H9 (cell line): ENCODE results near the gene PERM1. TPM values are rescaled to one million over a fixed set of nuclear protein-coding genes. Genes with fewer than 3 reads are reported as not detected.
"Not testable (repeated sequence)": the region's sequence is repeated elsewhere in the genome, so short reads cannot be mapped to it uniquely, and the experiment has no call there.

ENCODE experiments used
- DNase-seq: peaks from one replicate; pipeline ENCODE4 v3.0.0-alpha.2; 2017
- H2AFZ ChIP-seq: one replicate; pipeline ENCODE4 v1.6.1; 2013; ENCODE audit warnings: mild to moderate bottlenecking, low read length, control low read depth, moderate library complexity
- H2AK5ac ChIP-seq: 2 replicates; pipeline ENCODE4 v1.6.1; 2013; ENCODE audit warnings: low read length, control low read depth, mixed read lengths; ENCODE audit not compliant: insufficient read length
- H2BK120ac ChIP-seq: one replicate; pipeline ENCODE4 v1.6.1; 2013; ENCODE audit warnings: low read depth, mild to moderate bottlenecking, low read length, control low read depth, inconsistent platforms; ENCODE audit not compliant: poor library complexity, severe bottlenecking
- H2BK12ac ChIP-seq: 2 replicates; pipeline ENCODE4 v1.6.1; 2013; ENCODE audit warnings: low read length, control low read depth, mixed read lengths, low read depth; ENCODE audit not compliant: insufficient read length
- H2BK15ac ChIP-seq: 2 replicates; pipeline ENCODE4 v1.6.1; 2013; ENCODE audit warnings: low read depth, low read length, control low read depth
- H2BK20ac ChIP-seq: one replicate; pipeline ENCODE4 v1.6.1; 2013; ENCODE audit warnings: low read depth, mild to moderate bottlenecking, low read length, control low read depth, inconsistent platforms; ENCODE audit not compliant: poor library complexity, severe bottlenecking
- H2BK5ac ChIP-seq: 2 replicates; pipeline ENCODE4 v1.6.1; 2013; ENCODE audit warnings: low read length, control low read depth, mixed read lengths; ENCODE audit not compliant: insufficient read length
- H3K14ac ChIP-seq: 2 replicates; pipeline ENCODE4 v1.6.1; 2013; ENCODE audit warnings: low read length, control low read depth; ENCODE audit not compliant: insufficient read depth
- H3K18ac ChIP-seq: 2 replicates; pipeline ENCODE4 v1.6.1; 2013; ENCODE audit warnings: low read depth, mild to moderate bottlenecking, mixed read lengths, low read length, control low read depth; ENCODE audit not compliant: insufficient read length
- H3K23ac ChIP-seq: 2 replicates; pipeline ENCODE4 v1.6.1; 2013; ENCODE audit warnings: low read length, control low read depth, mixed read lengths, low read depth; ENCODE audit not compliant: insufficient read length
- H3K23me2 ChIP-seq: 2 replicates; pipeline ENCODE4 v1.6.1; 2013; ENCODE audit warnings: low read depth, mild to moderate bottlenecking, mixed read lengths, low read length, control low read depth; ENCODE audit not compliant: insufficient read length, poor library complexity, severe bottlenecking
- H3K27ac ChIP-seq: 2 replicates; pipeline ENCODE4 v1.5.1; 2013; ENCODE audit warnings: low read length, control low read depth, mixed read lengths, low read depth; ENCODE audit not compliant: insufficient read length
- H3K27me3 ChIP-seq: 2 replicates; pipeline ENCODE4 v1.6.1; 2013; ENCODE audit warnings: low read length, control low read depth, inconsistent platforms; ENCODE audit not compliant: insufficient read depth
- H3K4ac ChIP-seq: 2 replicates; pipeline ENCODE4 v1.6.1; 2013; ENCODE audit warnings: low read depth, mild to moderate bottlenecking, control low read depth, inconsistent platforms, low read length, moderate library complexity
- H3K4me1 ChIP-seq: 2 replicates; pipeline ENCODE4 v1.6.1; 2013; ENCODE audit warnings: low read length, control low read depth, inconsistent platforms; ENCODE audit not compliant: insufficient read depth
- H3K4me2 ChIP-seq: 2 replicates; pipeline ENCODE4 v1.6.1; 2013; ENCODE audit warnings: low read length, control low read depth, mixed read lengths; ENCODE audit not compliant: insufficient read length, insufficient read depth
- H3K56ac ChIP-seq: 2 replicates; pipeline ENCODE4 v1.6.1; 2013; ENCODE audit warnings: low read depth, mild to moderate bottlenecking, mixed read lengths, low read length, control low read depth; ENCODE audit not compliant: insufficient read length
- H3K79me1 ChIP-seq: 2 replicates; pipeline ENCODE4 v1.6.1; 2013; ENCODE audit warnings: low read depth, mild to moderate bottlenecking, moderate library complexity, low read length, control low read depth, inconsistent platforms; ENCODE audit not compliant: insufficient read depth, poor library complexity, severe bottlenecking
- H3K79me2 ChIP-seq: 2 replicates; pipeline ENCODE4 v1.6.1; 2013; ENCODE audit warnings: low read length, control low read depth, inconsistent platforms; ENCODE audit not compliant: insufficient read depth
- H3K9ac ChIP-seq: 2 replicates; pipeline ENCODE4 v1.6.1; 2013; ENCODE audit warnings: low read length, control low read depth, mixed read lengths; ENCODE audit not compliant: insufficient read length; ENCODE audit errors: extremely low read depth
- H3K9me3 ChIP-seq: one replicate; pipeline ENCODE4 v1.6.1; 2013; ENCODE audit warnings: low read depth, low read length, inconsistent platforms; ENCODE audit not compliant: control insufficient read depth
- H3T11ph ChIP-seq: one replicate; pipeline ENCODE4 v1.6.1; 2013; ENCODE audit warnings: mild to moderate bottlenecking, low read length, control low read depth, inconsistent platforms
- H4K20me1 ChIP-seq: one replicate; pipeline ENCODE4 v1.6.1; 2013; ENCODE audit not compliant: control insufficient read depth, insufficient read length, insufficient read depth
- H4K5ac ChIP-seq: 2 replicates; pipeline ENCODE4 v1.6.1; 2013; ENCODE audit warnings: low read depth, mild to moderate bottlenecking, mixed read lengths, low read length, control low read depth; ENCODE audit not compliant: insufficient read length
- H4K8ac ChIP-seq: replicated peaks from 2 replicates; pipeline ENCODE4 v1.6.1; 2013; ENCODE audit warnings: low read length, control low read depth, mixed read lengths, low read depth; ENCODE audit not compliant: insufficient read length
- H4K91ac ChIP-seq: 2 replicates; pipeline ENCODE4 v1.6.1; 2013; ENCODE audit warnings: low read depth, mild to moderate bottlenecking, moderate library complexity, mixed read lengths, low read length, control low read depth; ENCODE audit not compliant: insufficient read length
- H3K27ac Mint-ChIP-seq, 3 experiments: 2 replicates in 2 of 3; 3 replicates in 1 of 3; pipeline ENCODE4 v1.8.0; 2020 to 2021; ENCODE audit warnings: mixed read lengths in 3 of 3, mild to moderate bottlenecking in 1 of 3, moderate library complexity in 1 of 3
- H3K27me3 Mint-ChIP-seq: 2 replicates; pipeline ENCODE4 v1.8.0; 2021; ENCODE audit warnings: low read depth, mild to moderate bottlenecking, moderate library complexity, mixed read lengths
- H3K36me3 Mint-ChIP-seq, 3 experiments: 2 replicates in 2 of 3; 3 replicates in 1 of 3; pipeline ENCODE4 v1.8.0; 2020 to 2021; ENCODE audit warnings: low read depth in 3 of 3, mixed read lengths in 3 of 3; ENCODE audit not compliant: insufficient read depth in 1 of 3
- H3K4me1 Mint-ChIP-seq, 2 experiments: 2 replicates each; pipeline ENCODE4 v1.8.0; 2020; ENCODE audit warnings: mixed read lengths in 2 of 2
- H3K4me3 Mint-ChIP-seq, 2 experiments: 2 replicates in 1 of 2; 3 replicates in 1 of 2; pipeline ENCODE4 v1.8.0; 2020 to 2021; ENCODE audit warnings: mild to moderate bottlenecking in 2 of 2, mixed read lengths in 2 of 2, moderate library complexity in 1 of 2
- H3K9me3 Mint-ChIP-seq, 2 experiments: 2 replicates in 1 of 2; 3 replicates in 1 of 2; pipeline ENCODE4 v1.8.0; 2020; ENCODE audit warnings: mild to moderate bottlenecking in 2 of 2, mixed read lengths in 2 of 2, moderate library complexity in 1 of 2
- CTCF ChIP-seq: fragments of 200-600 bp; sonication (generic); conservative IDR thresholded peaks from 3 replicates; pipeline ENCODE4 v1.8.0; 2021; ENCODE audit warnings: antibody characterized with exemption, mild to moderate bottlenecking
- WGBS: extraction: QIAGEN DNeasy Blood & Tissue Kit; methylation state at CpG from one replicate; pipeline ENCODE4 v1.1.7; 2013; ENCODE audit warnings: missing lambda C conversion rate, low lambda C conversion rate, mixed read lengths; ENCODE audit not compliant: insufficient read length; ENCODE audit errors: extremely low coverage; 5-methylcytosine and 5-hydroxymethylcytosine counted together
- total RNA-seq: library from RNA; stranded (reverse); gene quantifications from 2 replicates; pipeline ENCODE4 v1.2.1, GENCODE V29; 2021

PERM1 gene
- total RNA-seq, 1 experiment from 2014 or later: not detected

GRCh38 chr1:1013105-1013921 is 31.4 kb upstream of the PERM1 start, which contains the start of gene ISG15:
Gene ISG15 (plus strand): TSS chr1:1013497. CDS start chr1:1013574, 77 bp downstream.
- no peak within 1 kb of the TSS for H2BK20ac ChIP-seq
- no peak within 1 kb of the TSS for H2BK5ac ChIP-seq
- H2BK120ac ChIP-seq: no peak within 1 kb of the TSS
- WGBS: no CpG with 5 or more reads among the region's 30 CpGs
- no peak within 1 kb of the TSS for H3K56ac ChIP-seq
- H3K79me1 ChIP-seq: no peaks in the 10 kb centered on the region
- no peak within 1 kb of the TSS for H3T11ph ChIP-seq
- Mint-ChIP-seq H3K4me1 (peaks cover 19 to 29% of the 10 kb centered on the region in 2 experiments), H3K27me3 (peaks cover 22% of the 10 kb centered on the region), H3K4me3 (peak within 1 kb of the TSS; percentile 79 to 85), H3K36me3 (no peaks in the 10 kb centered on the region; a peak in 1 of 7 replicates), H3K9me3 (peaks cover 0 to 7% of the 10 kb centered on the region in 2 experiments; a peak in 3 of 5 replicates), H3K27ac (peak within 1 kb of the TSS in 2 of 3 experiments; percentile 94 to 97; a peak in 4 of 7 replicates)
- H3K4me2 ChIP-seq: peak within 1 kb of the TSS; percentile 54
- H2AK5ac ChIP-seq: no peak within 1 kb of the TSS
- no peak within 1 kb of the TSS for H4K91ac ChIP-seq
- H3K27ac ChIP-seq: peak within 1 kb of the TSS; percentile 10
- H4K20me1 ChIP-seq: no peaks in the 10 kb centered on the region
- H3K79me2 ChIP-seq: no peaks in the 10 kb centered on the region
- no peak within 1 kb of the TSS for H4K8ac ChIP-seq
- TF ChIP-seq CTCF: no peak
- H3K23me2 ChIP-seq: peaks cover 9% of the 10 kb centered on the region
- peak within 1 kb of the TSS; percentile 77 for H3K14ac ChIP-seq
- H3K18ac ChIP-seq: peak within 1 kb of the TSS; percentile 84
- H3K9ac ChIP-seq: peak within 1 kb of the TSS; percentile 53
- no peak within 1 kb of the TSS for H4K5ac ChIP-seq
- H3K27me3 ChIP-seq: no peaks in the 10 kb centered on the region
- no peak within 1 kb of the TSS; the same call in 1 of the 2 replicates for H3K4ac ChIP-seq
- H3K9me3 ChIP-seq: no peaks in the 10 kb centered on the region
- DNase-seq: peak; percentile 89
- H2BK15ac ChIP-seq: no peak within 1 kb of the TSS
- H3K4me1 ChIP-seq: no peaks in the 10 kb centered on the region
- H2AFZ ChIP-seq: no peak within 1 kb of the TSS
- no peak within 1 kb of the TSS for H3K23ac ChIP-seq
- H2BK12ac ChIP-seq: no peak within 1 kb of the TSS

GRCh38 chr1:1012736-1013104 is 30.8 kb upstream of the PERM1 start:
- H3T11ph ChIP-seq, H2BK5ac ChIP-seq, H3K9me3 ChIP-seq, H3K27me3 ChIP-seq, H3K23ac ChIP-seq, H2BK20ac ChIP-seq, H3K23me2 ChIP-seq, H2BK120ac ChIP-seq, H2BK12ac ChIP-seq, H3K79me1 ChIP-seq, H2AK5ac ChIP-seq, H3K14ac ChIP-seq, H3K9ac ChIP-seq, H4K8ac ChIP-seq, H3K4me1 ChIP-seq, H2AFZ ChIP-seq, H2BK15ac ChIP-seq, H3K56ac ChIP-seq, H4K5ac ChIP-seq, H4K20me1 ChIP-seq, H3K79me2 ChIP-seq, H3K4ac ChIP-seq, H3K36me3 Mint-ChIP-seq, H3K9me3 Mint-ChIP-seq, H4K91ac ChIP-seq: not testable (repeated sequence)
- DNase-seq: peak; percentile 27
- Histone ChIP-seq H3K27ac (peak overlapping the region; percentile 10), H3K18ac (peak overlapping the region; percentile 50), H3K4me2 (peak overlapping the region; percentile 54)
- no CpG with 5 or more reads among the region's 13 CpGs for WGBS
- Mint-ChIP-seq H3K4me1 (peaks cover 19 to 29% of the 10 kb centered on the region in 2 experiments), H3K27ac (peak overlapping the region in 2 of 3 experiments; percentile 94 to 97; a peak in 4 of 7 replicates), H3K27me3 (peaks cover 26% of the 10 kb centered on the region), H3K4me3 (peak overlapping the region; percentile 79 to 85)
